GM19463 (cell line): ENCODE measurements around the gene LENG8.
"Not testable (repeated sequence)": the region's sequence is repeated elsewhere in the genome, so short reads cannot be mapped to it uniquely, and the experiment has no call there.

Source experiments
- ATAC-seq: cut with Tn5 transposase; IDR thresholded peaks from one replicate; pipeline ENCODE4 v1.9.1; 2021; ENCODE audit warnings: mild to moderate bottlenecking, moderate library complexity; ENCODE audit not compliant: unreplicated experiment

LENG8 gene

GRCh38 chr19:54439174-54439851 is 9.7 kb upstream of the LENG8 start:
- ATAC-seq = no peak

- ATAC-seq = no peak
Observed at GRCh38 chr19:54440641-54441040, 8.4 kb upstream of the LENG8 start.

- ATAC-seq = no peak
Observed at GRCh38 chr19:54444737-54445136, 4.3 kb upstream of the LENG8 start.

- ATAC-seq = not testable (repeated sequence)
Observed at GRCh38 chr19:54446349-54446748, 2.6 kb upstream of the LENG8 start.

- ATAC-seq = no peak
Observed at GRCh38 chr19:54448040-54448773, 792 bp upstream of the LENG8 start.

GRCh38 chr19:54449701-54450069 is 686 bp downstream of the LENG8 start:
- ATAC-seq = no peak

- no peak for ATAC-seq
Observed at GRCh38 chr19:54451331-54451871, 2.4 kb downstream of the LENG8 start.

GRCh38 chr19:54451997-54452396 is 3.0 kb downstream of the LENG8 start:
- ATAC-seq = no peak

- no peak for ATAC-seq
Observed at GRCh38 chr19:54452626-54453025, 3.6 kb downstream of the LENG8 start.

GRCh38 chr19:54453921-54454780 is 5.2 kb downstream of the LENG8 start:
- no peak for ATAC-seq

GRCh38 chr19:54454781-54455675 is 6.0 kb downstream of the LENG8 start:
- no peak for ATAC-seq

- no peak for ATAC-seq
Observed at GRCh38 chr19:54455786-54456422, 6.9 kb downstream of the LENG8 start.

- ATAC-seq = no peak
Observed at GRCh38 chr19:54456423-54457373, 7.7 kb downstream of the LENG8 start.

GRCh38 chr19:54457773-54458647 is 9.0 kb downstream of the LENG8 start:
- ATAC-seq = no peak

GRCh38 chr19:54458648-54459281 is 9.8 kb downstream of the LENG8 start:
- no peak for ATAC-seq

- no peak for ATAC-seq
Observed at GRCh38 chr19:54459282-54460229, 10.6 kb downstream of the LENG8 start.
